SK-N-MC (cell line): ENCODE results near the gene CHMP4B.

Source experiments
- EZH2 ChIP-seq: fragments of 200-600 bp; sonication (generic); IDR thresholded peaks from one replicate; pipeline ENCODE4 v1.6.1; 2017; ENCODE audit warnings: antibody characterized with exemption
- POLR2AphosphoS5 ChIP-seq: IDR thresholded peaks from 2 replicates; pipeline ENCODE4 v1.6.1; 2012; ENCODE audit warnings: mild to moderate bottlenecking, low read depth, low read length, borderline replicate concordance

DNA sequence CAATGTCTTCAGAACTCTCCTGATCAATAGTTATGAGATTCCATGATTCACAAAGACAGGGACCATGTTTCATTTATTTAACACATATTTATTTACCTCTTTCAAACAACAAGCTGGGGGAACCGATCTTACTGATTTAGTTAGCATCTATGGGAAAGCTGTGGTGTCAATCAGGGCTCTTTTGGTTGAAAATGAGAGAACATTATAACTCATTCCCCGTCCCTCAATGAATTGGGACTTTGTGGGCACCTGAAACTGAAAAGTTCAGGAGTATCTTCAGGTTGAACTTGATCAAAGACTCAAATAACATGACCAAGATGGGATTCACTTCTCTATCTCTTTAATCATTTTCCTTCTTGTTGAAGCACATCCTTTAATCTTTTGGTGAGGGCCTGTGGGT, 67.4 kb downstream of the CHMP4B start:
- TF ChIP-seq POLR2AphosphoS5: no peak
- no peak for TF ChIP-seq EZH2
